Prostate gland (tissue), 2 donors: ENCODE results near the gene CTSA.

ENCODE experiments used
- CTCF ChIP-seq, 4 experiments: fragments of 200-600 bp in 2 of 4; fragments of 450-650 bp in 2 of 4; sonication (generic) in 2 of 4; IDR thresholded peaks; 1 replicate in 3 of 4; 2 replicates in 1 of 4; pipeline ENCODE4 v1.5.1; 2016 to 2019; ENCODE audit warnings: antibody characterized with exemption in 4 of 4, mild to moderate bottlenecking in 2 of 4, moderate library complexity in 2 of 4
- POLR2A ChIP-seq: fragments of 450-650 bp; IDR thresholded peaks from one replicate; pipeline ENCODE4 v1.6.1; 2016; ENCODE audit warnings: antibody characterized with exemption, mild to moderate bottlenecking
- POLR2AphosphoS5 ChIP-seq: sonication (generic); formaldehyde crosslinking; IDR thresholded peaks from one replicate; pipeline ENCODE4 v1.6.1; 2017; ENCODE audit warnings: antibody characterized with exemption

DNA sequence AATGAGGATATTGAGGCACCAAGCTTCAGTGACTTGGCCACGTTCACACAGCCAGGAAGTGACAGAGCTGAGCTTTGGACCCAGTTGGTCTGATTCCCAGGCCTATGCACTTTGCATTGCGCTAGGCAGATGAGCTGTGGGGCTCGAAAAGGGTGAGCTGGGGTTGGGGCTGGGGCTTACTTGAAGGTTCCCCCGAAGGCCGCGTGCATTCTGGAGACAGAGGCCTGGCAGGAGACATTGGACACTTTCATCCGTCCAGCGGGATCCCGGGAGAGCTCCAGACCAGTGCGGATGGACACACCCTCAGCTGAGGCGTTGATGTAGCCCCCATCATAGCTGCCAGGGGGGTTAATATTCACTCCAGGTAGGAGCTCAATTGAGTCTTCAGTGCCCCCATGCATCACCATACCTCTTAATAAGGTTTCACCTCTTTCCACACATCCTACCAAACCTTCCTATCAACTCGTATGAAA is 18.2 kb downstream of the CTSA start:
- TF ChIP-seq CTCF (IDR thresholded peaks at IDR 0.05) (no peak), POLR2A (no peak), POLR2AphosphoS5 (no peak)
